ENCODE results near the gene CARNS1. TPM values are rescaled to one million over a fixed set of nuclear protein-coding genes. Genes with fewer than 3 reads are reported as not detected.

CARNS1 gene
- total and polyA plus RNA-seq, 9 of the 15 experiments (the other 6 are each of a cell fraction or from before 2014, with no cell fraction given) = 0.01 to 0.18 (median 0.06) TPM; not detected in 3

- TF ChIP-seq SNRNP70 (optimal IDR thresholded peaks at IDR 0.05; ENCODE audit: low read depth, low read length) = no peak
- no peak for TF ChIP-seq RFX7 (CRISPR knock-in tag; IDR thresholded peaks at IDR 0.05)
- peak; percentile 41 for TF ChIP-seq PCBP1 (IDR thresholded peaks at IDR 0.05; ENCODE audit: low read depth, low read length, poor library complexity, severe bottlenecking)
- no peak for TF ChIP-seq SAFB2 (IDR thresholded peaks at IDR 0.05; ENCODE audit: borderline replicate concordance, low read depth, low read length, severe bottlenecking)
- TF ChIP-seq TBL1XR1 (IDR thresholded peaks at IDR 0.05; ENCODE audit: low read length in 2 of 2) = no peak
- TF ChIP-seq RBFOX2 (IDR thresholded peaks at IDR 0.05; ENCODE audit: low read depth, low read length) = no peak; the same call in none of the 2 replicates
- TF ChIP-seq HDAC3 (IDR thresholded peaks at IDR 0.05; ENCODE audit: borderline replicate concordance, partially characterized antibody) = no peak
- no peak for TF ChIP-seq USF2 (CRISPR knock-in tag; IDR thresholded peaks at IDR 0.05)
- TF ChIP-seq PHB2 (IDR thresholded peaks at IDR 0.05; ENCODE audit: low read depth) = no peak
- TF ChIP-seq POLR2G (IDR thresholded peaks at IDR 0.05; ENCODE audit: low read depth, low read length) = peak; percentile 76
- TF ChIP-seq GTF3C2 (IDR thresholded peaks at IDR 0.05; ENCODE audit: borderline replicate concordance, extremely low read depth, insufficient read length) = no peak
- no peak for TF ChIP-seq ZNF143 (CRISPR knock-in tag; IDR thresholded peaks at IDR 0.05)
- TF ChIP-seq PRPF4 (IDR thresholded peaks at IDR 0.05; ENCODE audit: insufficient read depth, low read depth, low read length, poor library complexity, severe bottlenecking) = no peak
- TF ChIP-seq ZNF408 (CRISPR knock-in tag; IDR thresholded peaks at IDR 0.05; ENCODE audit: low read depth) = no peak
- TF ChIP-seq CLOCK (CRISPR knock-in tag; IDR thresholded peaks at IDR 0.05; ENCODE audit: borderline replicate concordance) = no peak
- no peak for TF ChIP-seq ZC3H11A (IDR thresholded peaks at IDR 0.05; ENCODE audit: low read depth, low read length)
- TF ChIP-seq PKNOX1 (IDR thresholded peaks at IDR 0.05) = no peak
- TF ChIP-seq GTF2B (IDR thresholded peaks at IDR 0.05; ENCODE audit: extremely low read depth, insufficient read length) = no peak
- TF ChIP-seq MAFK (IDR thresholded peaks at IDR 0.05; ENCODE audit: low read length) = no peak
Measured at GRCh38 chr11:67437082-67437808, 21.8 kb downstream of the CARNS1 start, which contains the start of gene PTPRCAP (continued).

All from K562 (cell line).